UCSD-AML1 (cell line): Measurements from ENCODE around the gene SETDB2.

ENCODE experiments used
- DNase-seq: peaks from one replicate; lab custom pipeline; 2025; ENCODE audit not compliant: unreplicated experiment; lab: John Stamatoyannopoulos, UW

The SETDB2 gene

GRCh38 chr13:49443704-49444523 lies at the start of gene SETDB2, which contains the start of gene CAB39L:
Gene SETDB2, plus strand, starts transcription at chr13:49444274. Its CDS starts 7,620 bp downstream, at chr13:49451894.
Gene CAB39L, minus strand, starts transcription at chr13:49444064. Its CDS starts 61,154 bp downstream, at chr13:49382910.
- DNase-seq = peak; percentile 99

GRCh38 chr13:49395451-49395865 lies 48.6 kb upstream of the SETDB2 start:
- no peak for DNase-seq

- DNase-seq = no peak
Measured at GRCh38 chr13:49395878-49396380, 48.1 kb upstream of the SETDB2 start.

GRCh38 chr13:49399801-49400472 lies 44.1 kb upstream of the SETDB2 start:
- no peak for DNase-seq

GRCh38 chr13:49400755-49401659 lies 43.1 kb upstream of the SETDB2 start:
- DNase-seq = no peak

GRCh38 chr13:49403996-49404702 lies 39.9 kb upstream of the SETDB2 start:
- DNase-seq = no peak

- DNase-seq = no peak
Measured at GRCh38 chr13:49404703-49405020, 39.4 kb upstream of the SETDB2 start.

GRCh38 chr13:49407068-49407467 lies 37.0 kb upstream of the SETDB2 start:
- no peak for DNase-seq

- DNase-seq = no peak
Measured at GRCh38 chr13:49407936-49408335, 36.1 kb upstream of the SETDB2 start.

- DNase-seq = no peak
Measured at GRCh38 chr13:49409008-49409407, 35.1 kb upstream of the SETDB2 start.

- no peak for DNase-seq
Measured at GRCh38 chr13:49410006-49410405, 34.1 kb upstream of the SETDB2 start.

GRCh38 chr13:49410477-49410876 lies 33.6 kb upstream of the SETDB2 start:
- DNase-seq = no peak

- DNase-seq = no peak
Measured at GRCh38 chr13:49411353-49411752, 32.7 kb upstream of the SETDB2 start.

GRCh38 chr13:49412749-49413148 lies 31.3 kb upstream of the SETDB2 start:
- no peak for DNase-seq

GRCh38 chr13:49417161-49417560 lies 26.9 kb upstream of the SETDB2 start:
- DNase-seq = no peak

- no peak for DNase-seq
Measured at GRCh38 chr13:49418206-49418605, 25.9 kb upstream of the SETDB2 start.

- DNase-seq = no peak
Measured at GRCh38 chr13:49419276-49419675, 24.8 kb upstream of the SETDB2 start.

- DNase-seq = no peak
Measured at GRCh38 chr13:49421391-49421790, 22.7 kb upstream of the SETDB2 start.

- DNase-seq = no peak
Measured at GRCh38 chr13:49424011-49424560, 20.0 kb upstream of the SETDB2 start.

- no peak for DNase-seq
Measured at GRCh38 chr13:49428041-49428763, 15.9 kb upstream of the SETDB2 start.
